Loucy (cell line): ENCODE data around the gene FAM83F.

Experiments used
- H2AFZ ChIP-seq: fragments of 200-600 bp; sonication (generic); 2 replicates; pipeline ENCODE4 v1.6.0; 2016; ENCODE audit warnings: antibody characterized with exemption, mild to moderate bottlenecking, low read length, moderate library complexity
- H3F3A ChIP-seq: fragments of 200-600 bp; 2 replicates; pipeline ENCODE4 v1.6.0; 2016; ENCODE audit warnings: antibody characterized with exemption, low read depth, mild to moderate bottlenecking
- H3K27me3 ChIP-seq: fragments of 200-600 bp; sonication (generic); 2 replicates; pipeline ENCODE4 v1.6.1; 2014; ENCODE audit warnings: low read length, mild to moderate bottlenecking; ENCODE audit not compliant: insufficient read depth, poor library complexity, severe bottlenecking
- H3K36me3 ChIP-seq: fragments of 200-600 bp; sonication (generic); 2 replicates; pipeline ENCODE4 v1.6.1; 2016; ENCODE audit warnings: low read length; ENCODE audit not compliant: insufficient read depth
- H3K4me1 ChIP-seq: fragments of 200-600 bp; sonication (generic); 2 replicates; pipeline ENCODE4 v1.5.1; 2014; ENCODE audit warnings: low read length, mild to moderate bottlenecking; ENCODE audit not compliant: insufficient read depth, poor library complexity, severe bottlenecking
- H3K4me2 ChIP-seq: fragments of 200-600 bp; sonication (generic); 2 replicates; pipeline ENCODE4 v1.6.0; 2014; ENCODE audit warnings: antibody characterized with exemption, low read length, low read depth, mild to moderate bottlenecking; ENCODE audit not compliant: poor library complexity, severe bottlenecking
- H3K4me3 ChIP-seq: fragments of 200-600 bp; sonication (generic); 2 replicates; pipeline ENCODE4 v1.5.1; 2014; ENCODE audit warnings: low read length, mild to moderate bottlenecking, mixed read lengths; ENCODE audit not compliant: poor library complexity, severe bottlenecking
- H3K79me2 ChIP-seq: fragments of 200-600 bp; sonication (generic); 2 replicates; pipeline ENCODE4 v1.6.1; 2014; ENCODE audit warnings: low read length; ENCODE audit not compliant: insufficient read depth
- H3K9ac ChIP-seq: fragments of 200-600 bp; sonication (generic); 2 replicates; pipeline ENCODE4 v1.6.0; 2014; ENCODE audit warnings: mild to moderate bottlenecking, low read depth, low read length, moderate library complexity; ENCODE audit not compliant: poor library complexity, severe bottlenecking
- H3K9me2 ChIP-seq: fragments of 200-600 bp; sonication (generic); replicated peaks from 2 replicates; pipeline ENCODE4 v1.6.1; 2016; ENCODE audit warnings: low read depth, low read length, mixed read lengths
- H3K9me3 ChIP-seq: fragments of 200-600 bp; sonication (generic); 2 replicates; pipeline ENCODE4 v1.6.1; 2014; ENCODE audit warnings: mild to moderate bottlenecking, antibody characterized with exemption, low read length, low read depth; ENCODE audit not compliant: insufficient read depth
- H4K20me1 ChIP-seq: fragments of 200-600 bp; sonication (generic); 2 replicates; pipeline ENCODE4 v1.6.0; 2014; ENCODE audit warnings: antibody characterized with exemption, low read length, mild to moderate bottlenecking; ENCODE audit not compliant: insufficient read depth, poor library complexity, severe bottlenecking
- EZH2phosphoT487 ChIP-seq: fragments of 200-600 bp; IDR thresholded peaks from 2 replicates; pipeline ENCODE4 v1.6.1; 2018; ENCODE audit warnings: antibody characterized with exemption, mild to moderate bottlenecking, moderate library complexity, borderline replicate concordance
- TF ChIP-seq, protein P1 (sequence below): fragments of 200-600 bp; sonication (generic); conservative IDR thresholded peaks from 2 replicates; pipeline ENCODE4 v1.5.1; 2014; ENCODE audit warnings: mild to moderate bottlenecking, antibody characterized with exemption, low read length

FAM83F gene

GRCh38 chr22:40028098-40028425, 33.3 kb downstream of the FAM83F start:
- H4K20me1 ChIP-seq: no peaks in the 10 kb centered on the region
- H3K79me2 ChIP-seq: no peaks in the 10 kb centered on the region
- no peak overlapping the region for H2AFZ ChIP-seq
- no peaks in the 10 kb centered on the region for H3K9me3 ChIP-seq
- H3K4me2 ChIP-seq: no peak overlapping the region
- H3K9ac ChIP-seq: no peak overlapping the region
- TF ChIP-seq EZH2phosphoT487: no peak
- TF ChIP-seq, protein P1, sequence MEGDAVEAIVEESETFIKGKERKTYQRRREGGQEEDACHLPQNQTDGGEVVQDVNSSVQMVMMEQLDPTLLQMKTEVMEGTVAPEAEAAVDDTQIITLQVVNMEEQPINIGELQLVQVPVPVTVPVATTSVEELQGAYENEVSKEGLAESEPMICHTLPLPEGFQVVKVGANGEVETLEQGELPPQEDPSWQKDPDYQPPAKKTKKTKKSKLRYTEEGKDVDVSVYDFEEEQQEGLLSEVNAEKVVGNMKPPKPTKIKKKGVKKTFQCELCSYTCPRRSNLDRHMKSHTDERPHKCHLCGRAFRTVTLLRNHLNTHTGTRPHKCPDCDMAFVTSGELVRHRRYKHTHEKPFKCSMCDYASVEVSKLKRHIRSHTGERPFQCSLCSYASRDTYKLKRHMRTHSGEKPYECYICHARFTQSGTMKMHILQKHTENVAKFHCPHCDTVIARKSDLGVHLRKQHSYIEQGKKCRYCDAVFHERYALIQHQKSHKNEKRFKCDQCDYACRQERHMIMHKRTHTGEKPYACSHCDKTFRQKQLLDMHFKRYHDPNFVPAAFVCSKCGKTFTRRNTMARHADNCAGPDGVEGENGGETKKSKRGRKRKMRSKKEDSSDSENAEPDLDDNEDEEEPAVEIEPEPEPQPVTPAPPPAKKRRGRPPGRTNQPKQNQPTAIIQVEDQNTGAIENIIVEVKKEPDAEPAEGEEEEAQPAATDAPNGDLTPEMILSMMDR: no peak
- H3F3A ChIP-seq: no peaks in the 10 kb centered on the region
- no peaks in the 10 kb centered on the region for H3K9me2 ChIP-seq
- H3K4me3 ChIP-seq: no peak overlapping the region
- peaks cover 28% of the 10 kb centered on the region for H3K4me1 ChIP-seq
- H3K36me3 ChIP-seq: no peaks in the 10 kb centered on the region
- no peaks in the 10 kb centered on the region for H3K27me3 ChIP-seq

- no peaks in the 10 kb centered on the region for H3F3A ChIP-seq
- H3K4me1 ChIP-seq: peaks cover 25% of the 10 kb centered on the region
- H3K9me3 ChIP-seq: no peaks in the 10 kb centered on the region
- no peaks in the 10 kb centered on the region for H3K79me2 ChIP-seq
- H3K4me3 ChIP-seq: no peak overlapping the region
- H3K9me2 ChIP-seq: no peaks in the 10 kb centered on the region
- H3K9ac ChIP-seq: no peak overlapping the region
- H4K20me1 ChIP-seq: no peaks in the 10 kb centered on the region
- H3K4me2 ChIP-seq: no peak overlapping the region
- TF ChIP-seq, protein P1: no peak
- TF ChIP-seq EZH2phosphoT487: no peak
- H3K27me3 ChIP-seq: no peaks in the 10 kb centered on the region
- no peak overlapping the region for H2AFZ ChIP-seq
- no peaks in the 10 kb centered on the region for H3K36me3 ChIP-seq
Measured at GRCh38 chr22:40029189-40029890, 34.6 kb downstream of the FAM83F start.

DNA sequence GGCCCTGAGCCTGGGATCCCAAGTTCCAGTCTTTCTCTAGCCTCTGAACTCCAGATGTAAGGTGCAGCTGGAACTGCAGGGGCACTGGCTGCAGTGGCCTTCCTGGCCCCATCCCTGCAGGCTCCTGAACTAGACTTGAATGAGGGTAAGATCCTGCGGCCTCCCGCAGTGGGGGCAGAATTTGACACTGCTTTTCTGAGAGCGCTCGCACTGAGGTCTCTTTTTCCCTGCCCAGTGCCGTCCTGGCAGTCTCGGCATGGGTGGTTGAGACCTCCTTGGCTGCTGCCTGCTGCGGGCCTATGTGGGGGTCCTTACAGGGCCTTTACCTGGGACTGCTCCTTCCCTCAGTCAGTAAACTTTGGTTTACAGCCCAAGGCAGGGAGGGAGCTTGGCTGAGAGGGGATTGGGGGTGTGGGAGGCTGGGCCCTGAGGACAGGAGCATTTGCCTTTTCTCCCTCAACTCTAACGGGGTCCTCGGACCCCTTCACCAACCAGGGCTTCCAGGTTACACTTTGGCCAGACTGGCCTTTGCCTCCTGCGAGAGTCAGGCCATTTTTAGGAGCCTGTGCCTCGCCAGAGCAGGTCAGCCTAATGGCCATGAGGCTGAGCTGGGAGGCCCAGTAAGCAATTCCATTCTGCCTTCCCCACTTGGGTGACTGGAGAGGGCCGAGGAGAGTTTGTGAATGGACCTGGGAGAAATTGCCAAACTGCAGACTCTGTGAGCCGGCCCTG, 35.4 kb downstream of the FAM83F start:
- TF ChIP-seq, protein P1: no peak
- TF ChIP-seq EZH2phosphoT487: no peak
- Histone ChIP-seq H2AFZ (peak overlapping the region; percentile 65), H3K9ac (peak overlapping the region; percentile 47), H3K27me3 (no peaks in the 10 kb centered on the region), H3F3A (no peaks in the 10 kb centered on the region), H3K9me3 (no peaks in the 10 kb centered on the region), H3K79me2 (no peaks in the 10 kb centered on the region), H3K4me1 (peaks cover 21% of the 10 kb centered on the region), H3K36me3 (no peaks in the 10 kb centered on the region), H3K9me2 (no peaks in the 10 kb centered on the region), H3K4me2 (peak overlapping the region; percentile 29), H4K20me1 (no peaks in the 10 kb centered on the region), H3K4me3 (no peak overlapping the region)
